A673 (cell line): ENCODE measurements around the gene CRLF1. TPM values are rescaled to one million over a fixed set of nuclear protein-coding genes. Genes with fewer than 3 reads are reported as not detected.

ENCODE experiments used
- BruUV-seq: library from RNA; stranded (reverse); fragments of 400-500 nt; replicated peaks from 2 replicates; lab custom pipeline; 2021; lab: Mats Ljungman, UMichigan
- CTCF ChIA-PET: fragments of 300-600 bp; sonication (Branson Sonifier 250); formaldehyde crosslinking; loops from one replicate; lab custom pipeline; 2022; ENCODE audit warnings: antibody characterized with exemption; lab: Charles Lee
- POLR2A ChIA-PET: fragments of 300-600 bp; sonication (Branson Sonifier 250); formaldehyde crosslinking; loops from one replicate; lab custom pipeline; 2022; ENCODE audit warnings: antibody characterized with exemption; ENCODE audit not compliant: low non-redundant PET; lab: Charles Lee
- DNase-seq: peaks from one replicate; pipeline ENCODE4 v3.0.0-alpha.2; 2015; ENCODE audit warnings: low spot score
- H3K27ac ChIP-seq: fragments of 200-600 bp; sonication (generic); 2 replicates; pipeline ENCODE4 v1.5.1; 2016; ENCODE audit warnings: mixed run types, low read depth, mild to moderate bottlenecking, mixed read lengths, antibody characterized with exemption, low read length; ENCODE audit not compliant: poor library complexity, severe bottlenecking
- H3K27me3 ChIP-seq: fragments of 200-600 bp; sonication (generic); replicated peaks from 2 replicates; pipeline ENCODE4 v1.6.1; 2017; ENCODE audit warnings: mixed run types, low read depth, mild to moderate bottlenecking, mixed read lengths, antibody characterized with exemption, low read length; ENCODE audit not compliant: insufficient read depth, poor library complexity
- H3K36me3 ChIP-seq: fragments of 200-600 bp; sonication (generic); 2 replicates; pipeline ENCODE4 v1.6.1; 2016; ENCODE audit warnings: mixed run types, mild to moderate bottlenecking, mixed read lengths, antibody characterized with exemption, low read length; ENCODE audit not compliant: insufficient read depth, poor library complexity, severe bottlenecking
- H3K4me1 ChIP-seq: fragments of 200-600 bp; sonication (generic); 2 replicates; pipeline ENCODE4 v1.6.1; 2017; ENCODE audit warnings: mixed run types, mild to moderate bottlenecking, mixed read lengths, antibody characterized with exemption, low read length; ENCODE audit not compliant: insufficient read depth, poor library complexity, severe bottlenecking
- H3K4me3 ChIP-seq: fragments of 200-600 bp; sonication (generic); 2 replicates; pipeline ENCODE4 v1.5.1; 2016; ENCODE audit warnings: low read depth, mixed run types, mild to moderate bottlenecking, mixed read lengths, low read length; ENCODE audit not compliant: poor library complexity, severe bottlenecking
- H3K9me3 ChIP-seq: fragments of 200-600 bp; sonication (generic); 2 replicates; pipeline ENCODE4 v1.6.1; 2016; ENCODE audit warnings: mixed run types, low read depth, mild to moderate bottlenecking, mixed read lengths, antibody characterized with exemption, low read length; ENCODE audit not compliant: poor library complexity, severe bottlenecking
- CTCF ChIP-seq: fragments of 300-800, 200-600 bp; sonication (generic); conservative IDR thresholded peaks from 2 replicates; pipeline ENCODE4 v1.5.1; 2017; ENCODE audit warnings: low read depth, mild to moderate bottlenecking, antibody characterized with exemption, low read length, moderate library complexity, mixed read lengths
- EZH2 ChIP-seq: fragments of 200-600 bp; sonication (generic); IDR thresholded peaks from 2 replicates; pipeline ENCODE4 v1.6.1; 2017; ENCODE audit warnings: borderline replicate concordance, low read depth, mild to moderate bottlenecking, mixed read lengths, antibody characterized with exemption, low read length; ENCODE audit not compliant: poor library complexity, severe bottlenecking
- intact Hi-C: fragments of 100-400 bp; cut with micrococcal nuclease; formaldehyde crosslinking; loops from one replicate; pipeline ENCODE4 v1.10.0; 2022; ENCODE audit not compliant: unreplicated experiment
- total RNA-seq: library from RNA; stranded (reverse); gene quantifications from 2 replicates; pipeline ENCODE4 v1.2.3, GENCODE V29; 2021

The CRLF1 gene
- total RNA-seq, 1 experiment from 2014 or later, result 192 TPM

GRCh38 chr19:18626906-18627305, 20.3 kb upstream of the CRLF1 start:
- Histone ChIP-seq H3K27me3 (no peaks in the 10 kb centered on the region), H3K4me3 (no peak overlapping the region), H3K27ac (no peak overlapping the region), H3K4me1 (no peaks in the 10 kb centered on the region), H3K36me3 (no peaks in the 10 kb centered on the region), H3K9me3 (no peaks in the 10 kb centered on the region)
- BruUV-seq, result no TSS peak
- ChIA-PET POLR2A (no interaction called here), CTCF (no interaction called here)
- DNase-seq, result no peak
- intact Hi-C loops, result no loop called here
- no peak for TF ChIP-seq EZH2
- no peak for TF ChIP-seq CTCF

GRCh38 chr19:18620902-18621301, 14.3 kb upstream of the CRLF1 start:
- H3K4me1 ChIP-seq, result no peaks in the 10 kb centered on the region
- no peaks in the 10 kb centered on the region for H3K9me3 ChIP-seq
- H3K27me3 ChIP-seq, result no peaks in the 10 kb centered on the region
- H3K27ac ChIP-seq, result no peak overlapping the region
- no peak for TF ChIP-seq CTCF
- TF ChIP-seq EZH2, result no peak
- ChIA-PET POLR2A (no interaction called here), CTCF (no interaction called here)
- no peak for DNase-seq
- BruUV-seq, result no TSS peak
- intact Hi-C loops, result no loop called here
- H3K4me3 ChIP-seq, result no peak overlapping the region
- no peaks in the 10 kb centered on the region for H3K36me3 ChIP-seq

GRCh38 chr19:18620311-18620710, 13.7 kb upstream of the CRLF1 start:
- no TSS peak for BruUV-seq
- intact Hi-C loops, result no loop called here
- Histone ChIP-seq H3K9me3 (no peaks in the 10 kb centered on the region), H3K27me3 (no peaks in the 10 kb centered on the region), H3K27ac (no peak overlapping the region), H3K36me3 (no peaks in the 10 kb centered on the region), H3K4me1 (no peaks in the 10 kb centered on the region), H3K4me3 (no peak overlapping the region)
- POLR2A ChIA-PET, result no interaction called here
- TF ChIP-seq EZH2, result no peak
- no peak for TF ChIP-seq CTCF
- DNase-seq, result no peak
- CTCF ChIA-PET, result no interaction called here
